Right lobe of liver (tissue), 4 donors: ENCODE data around the gene CD226.

ENCODE experiments used
- CTCF ChIP-seq, 4 donors: fragments of 200-600 bp in 3 of 4; fragments of 450-650 bp in 1 of 4; IDR thresholded peaks; one replicate each; pipeline versions ENCODE4 v1.5.1 to v1.8.0; 2016 to 2022; ENCODE audit warnings: antibody characterized with exemption in 4 of 4, mild to moderate bottlenecking in 2 of 4
- POLR2A ChIP-seq: fragments of 450-650 bp; IDR thresholded peaks from one replicate; pipeline ENCODE4 v1.6.1; 2017; ENCODE audit warnings: antibody characterized with exemption, mild to moderate bottlenecking
- donor health status: DM: no; HTN: no; CAD: no.
- donor health status: DM: no; HTN: no; CAD: no.
- donor health status: DM: no; HTN: yes; CAD: no.

GRCh38 chr18:69968039-69968438 is 20.4 kb upstream of the CD226 start:
- no peak for TF ChIP-seq CTCF (IDR thresholded peaks at IDR 0.05)
- TF ChIP-seq POLR2A: no peak
